ENCODE results near the gene LRPPRC. TPM values are rescaled to one million over a fixed set of nuclear protein-coding genes. Genes with fewer than 3 reads are reported as not detected.
"Not testable (repeated sequence)": the region's sequence is repeated elsewhere in the genome, so short reads cannot be mapped to it uniquely, and the experiment has no call there.

Gene LRPPRC
- total RNA-seq, 8 experiments from 2014 or later: 50.5 to 152 (median 72.7) TPM

DNA sequence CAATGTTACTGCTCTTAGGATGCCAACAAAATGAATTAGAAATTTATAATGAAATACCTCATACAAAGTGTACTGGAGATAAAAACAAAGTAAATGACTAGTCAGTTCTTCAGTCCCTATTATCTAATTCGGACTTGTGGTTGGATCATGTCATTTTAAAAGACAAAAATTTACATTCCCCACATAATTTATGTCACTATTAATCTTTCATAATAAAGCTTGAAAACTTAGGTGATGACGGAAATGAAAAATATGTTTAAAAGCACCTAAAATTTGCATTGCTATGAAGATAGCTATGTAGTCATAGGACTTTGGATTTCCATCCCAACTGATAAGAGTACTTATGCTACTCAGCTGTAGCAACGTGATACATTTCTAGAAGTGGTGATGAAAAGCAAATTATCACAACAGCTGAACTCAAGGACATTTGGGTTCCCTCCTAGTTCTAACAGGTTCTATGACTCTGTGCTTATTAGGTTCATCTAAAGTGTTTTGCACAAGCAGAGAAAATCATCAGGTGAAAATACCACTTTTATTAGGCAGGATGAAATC is 58.4 kb downstream of the LRPPRC start:
- peak in 1 of 8 experiments; percentile 57 for ATAC-seq (replicated peaks in 6 of 8)
- in situ Hi-C loops (cut with MboI; ENCODE audit: low pct_unique_long_range_greater_than_20kb in 2 of 9, low sequenced_read_pairs in 9 of 9, unreplicated experiment in 9 of 9): no loop called here
- WGBS, 10 experiments: 64 to 100% (median 84%) methylated on average over 1 to 3 of the region's 3 CpGs; no CpG with 5 or more reads in 2 of the 10 experiments

DNA sequence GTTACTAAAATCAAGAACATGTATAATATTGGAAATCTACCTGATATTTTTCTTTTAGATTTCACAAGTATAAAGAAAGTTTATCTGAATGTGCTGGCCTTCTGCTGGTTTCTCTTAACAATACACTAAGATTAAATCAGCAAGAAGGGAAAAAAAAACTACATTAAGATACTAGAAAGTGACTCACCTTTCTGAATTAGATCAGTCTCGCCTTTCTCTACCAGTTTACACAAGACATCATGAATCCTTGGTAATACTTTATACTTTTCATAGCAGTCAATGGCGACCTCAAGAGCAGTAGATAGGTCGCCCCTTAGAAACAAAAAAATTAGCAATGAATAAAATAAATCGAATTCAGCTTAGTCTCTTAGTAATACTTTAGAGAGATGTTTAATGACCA is 61.2 kb downstream of the LRPPRC start:
- 88 to 100% (median 94%) methylated on average over 2 to 4 of the region's 4 CpGs for WGBS, 10 experiments
- Histone ChIP-seq H3K4me3 (no peak overlapping the region), H3K27ac (no peak overlapping the region), H3K4me1 (replicated peaks in 1 of 2) (peaks cover 0 to 3% of the 10 kb centered on the region in 2 donors)
- no peak for ATAC-seq (replicated peaks in 6 of 8)
- in situ Hi-C loops (cut with MboI; ENCODE audit: low pct_unique_long_range_greater_than_20kb in 2 of 9, low sequenced_read_pairs in 9 of 9, unreplicated experiment in 9 of 9): no loop called here

More for the DNA sequence above, 58.4 kb downstream of the LRPPRC start:
- Histone ChIP-seq H3K27ac (no peak overlapping the region), H3K4me1 (replicated peaks in 1 of 2) (peaks cover 3 to 29% of the 10 kb centered on the region in 2 donors), H3K4me3 (no peak overlapping the region)

- no peaks in the 10 kb centered on the region for H3K4me1 ChIP-seq (replicated peaks in 1 of 2)
- H3K27ac ChIP-seq: no peak overlapping the region
- in situ Hi-C loops (cut with MboI; ENCODE audit: low pct_unique_long_range_greater_than_20kb in 2 of 9, low sequenced_read_pairs in 9 of 9, unreplicated experiment in 9 of 9): no loop called here
- no peak overlapping the region for H3K4me3 ChIP-seq
- WGBS, 10 experiments: 78 to 100% (median 93%) methylated on average over 1 to 3 of the region's 3 CpGs
- no peak for ATAC-seq (replicated peaks in 6 of 8)
Measured at GRCh38 chr2:43931293-43931692, 64.5 kb downstream of the LRPPRC start.

- in situ Hi-C loops (cut with MboI; ENCODE audit: low pct_unique_long_range_greater_than_20kb in 2 of 9, low sequenced_read_pairs in 9 of 9, unreplicated experiment in 9 of 9): no loop called here
- no peaks in the 10 kb centered on the region for H3K4me1 ChIP-seq (replicated peaks in 1 of 2)
- H3K27ac ChIP-seq: no peak overlapping the region
- WGBS, 10 experiments: 89 to 100% (median 94%) methylated on average over 3 to 4 of the region's 4 CpGs; no CpG with 5 or more reads in 1 of the 10 experiments
- no peak overlapping the region for H3K4me3 ChIP-seq
- no peak for ATAC-seq (replicated peaks in 6 of 8)
Measured at GRCh38 chr2:43927442-43927841, 68.3 kb downstream of the LRPPRC start.

- Histone ChIP-seq H3K27ac (no peak overlapping the region), H3K4me1 (replicated peaks in 1 of 2) (no peaks in the 10 kb centered on the region), H3K4me3 (no peak overlapping the region)
- no peak for ATAC-seq (replicated peaks in 6 of 8)
- in situ Hi-C loops (cut with MboI; ENCODE audit: low pct_unique_long_range_greater_than_20kb in 2 of 9, low sequenced_read_pairs in 9 of 9, unreplicated experiment in 9 of 9): no loop called here
- WGBS, 10 experiments: 71 to 100% (median 98%) methylated on average over 1 to 4 of the region's 4 CpGs; no CpG with 5 or more reads in 2 of the 10 experiments
Measured at GRCh38 chr2:43925431-43925830, 70.4 kb downstream of the LRPPRC start.

DNA sequence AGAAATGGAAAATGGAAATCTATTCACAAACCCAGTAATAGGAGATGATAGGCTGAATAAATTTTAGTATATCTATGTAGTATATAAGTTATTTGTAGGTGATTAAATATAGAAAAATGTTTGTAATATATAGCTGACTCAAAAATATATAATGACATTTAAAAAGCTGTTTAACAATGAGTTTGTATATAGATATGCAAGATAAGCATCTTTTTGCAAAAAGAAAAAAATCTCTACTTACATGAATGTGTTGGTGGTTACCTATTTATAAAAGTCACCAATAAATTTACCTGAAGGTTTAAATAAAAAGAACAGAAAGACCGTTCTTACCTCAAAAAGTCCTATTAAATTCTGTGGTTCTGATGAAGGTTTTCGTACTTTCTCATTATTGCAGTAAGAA is 71.3 kb downstream of the LRPPRC start:
- ATAC-seq (replicated peaks in 6 of 8): no peak

GRCh38 chr2:43911136-43911790 is 84.5 kb downstream of the LRPPRC start:
- WGBS, 10 experiments: 87 to 100% (median 97%) methylated on average over 3 to 8 of the region's 8 CpGs
- H3K27ac ChIP-seq; H3K4me3 ChIP-seq; ATAC-seq (replicated peaks in 6 of 8); in situ Hi-C loops (cut with MboI; ENCODE audit: low pct_unique_long_range_greater_than_20kb in 2 of 9, low sequenced_read_pairs in 9 of 9, unreplicated experiment in 9 of 9); H3K4me1 ChIP-seq (replicated peaks in 1 of 2): not testable (repeated sequence)

More for the DNA sequence above, 71.3 kb downstream of the LRPPRC start:
- Histone ChIP-seq H3K4me1 (replicated peaks in 1 of 2) (no peaks in the 10 kb centered on the region), H3K4me3 (no peak overlapping the region), H3K27ac (no peak overlapping the region)
- 80 to 100% (median 94%) methylated on average over 1 to 2 of the region's 2 CpGs for WGBS, 10 experiments
- in situ Hi-C loops (cut with MboI; ENCODE audit: low pct_unique_long_range_greater_than_20kb in 2 of 9, low sequenced_read_pairs in 9 of 9, unreplicated experiment in 9 of 9): no loop called here

DNA sequence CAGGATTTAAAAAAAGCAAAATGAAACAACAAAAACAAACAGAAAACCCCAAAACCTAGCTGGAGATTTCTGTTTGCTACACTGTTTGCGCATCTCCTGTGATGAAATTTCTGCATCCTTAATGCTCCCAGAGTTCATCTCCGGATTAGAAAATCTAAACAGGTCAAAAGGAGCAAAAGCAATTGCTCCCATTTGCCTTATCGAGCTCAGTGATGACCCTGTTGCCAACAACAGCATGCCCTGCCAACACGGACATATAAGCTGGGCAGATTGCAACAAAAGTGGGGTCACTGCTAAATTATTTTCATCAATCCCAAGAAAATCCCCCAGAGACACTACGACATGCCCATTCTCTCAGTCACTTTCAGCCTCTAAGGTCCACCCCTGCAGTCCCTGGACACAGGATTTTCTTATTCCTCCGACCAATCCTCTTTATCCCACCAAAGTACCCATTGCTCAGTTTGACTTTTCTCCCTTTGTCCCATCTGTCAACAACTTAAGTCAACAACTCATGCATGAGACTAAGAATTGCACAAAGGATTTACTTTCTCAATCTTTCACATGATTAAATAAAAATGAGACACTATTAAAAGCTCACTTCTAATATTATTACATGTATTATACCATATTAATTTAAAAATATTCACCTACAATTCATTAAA is 89.2 kb downstream of the LRPPRC start:
- no peak overlapping the region for H3K27ac ChIP-seq
- in situ Hi-C loops (cut with MboI; ENCODE audit: low pct_unique_long_range_greater_than_20kb in 2 of 9, low sequenced_read_pairs in 9 of 9, unreplicated experiment in 9 of 9): no loop called here
- no peak overlapping the region for H3K4me3 ChIP-seq
- ATAC-seq (replicated peaks in 6 of 8): peak in 1 of 8 experiments; percentile 59
- H3K4me1 ChIP-seq (replicated peaks in 1 of 2): peaks cover 16 to 22% of the 10 kb centered on the region in 2 donors
- WGBS, 10 experiments: 73 to 100% (median 86%) methylated on average over 2 to 6 of the region's 6 CpGs; no CpG with 5 or more reads in 2 of the 10 experiments

DNA sequence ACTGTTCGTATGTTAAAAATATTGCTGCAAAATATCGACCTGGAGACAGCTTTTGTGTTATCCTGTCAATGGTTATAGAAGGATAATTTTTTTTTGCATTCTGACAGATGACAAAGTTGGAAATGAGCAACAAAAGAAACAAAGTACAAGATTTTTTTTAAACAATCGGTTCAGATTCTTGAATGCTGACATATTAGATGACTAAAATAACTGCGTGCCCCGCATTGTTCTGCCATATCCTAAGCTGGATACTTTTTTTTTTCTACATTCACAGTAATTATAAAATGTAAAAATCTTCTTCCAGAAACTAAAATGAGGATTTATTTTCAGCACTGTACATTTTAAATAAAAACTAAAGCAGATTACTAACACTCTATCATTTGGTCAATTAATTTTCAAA is 89.9 kb downstream of the LRPPRC start:
- Histone ChIP-seq H3K4me3 (no peak overlapping the region), H3K27ac (no peak overlapping the region), H3K4me1 (replicated peaks in 1 of 2) (peaks cover 16 to 22% of the 10 kb centered on the region in 2 donors)
- peak in 2 of 8 experiments; percentile 8 to 13 for ATAC-seq (replicated peaks in 6 of 8)
- WGBS, 10 experiments: 71 to 99% (median 88%) methylated on average over 3 to 5 of the region's 5 CpGs
- in situ Hi-C loops (cut with MboI; ENCODE audit: low pct_unique_long_range_greater_than_20kb in 2 of 9, low sequenced_read_pairs in 9 of 9, unreplicated experiment in 9 of 9): no loop called here

GRCh38 chr2:43905371-43905803 is 90.4 kb downstream of the LRPPRC start:
- H3K27ac ChIP-seq: no peak overlapping the region
- peak; percentile 80 to 98 (median 90) for ATAC-seq (replicated peaks in 6 of 8)
- in situ Hi-C loops (cut with MboI; ENCODE audit: low pct_unique_long_range_greater_than_20kb in 2 of 9, low sequenced_read_pairs in 9 of 9, unreplicated experiment in 9 of 9): no loop called here
- WGBS, 10 experiments: 46 to 85% (median 63%) methylated on average over 2 to 11 of the region's 11 CpGs; no CpG with 5 or more reads in 1 of the 10 experiments
- peaks cover 16 to 22% of the 10 kb centered on the region in 2 donors for H3K4me1 ChIP-seq (replicated peaks in 1 of 2)
- H3K4me3 ChIP-seq: no peak overlapping the region

GRCh38 chr2:43899589-43899988 is 96.2 kb downstream of the LRPPRC start:
- no peak for ATAC-seq (replicated peaks in 6 of 8)

DNA sequence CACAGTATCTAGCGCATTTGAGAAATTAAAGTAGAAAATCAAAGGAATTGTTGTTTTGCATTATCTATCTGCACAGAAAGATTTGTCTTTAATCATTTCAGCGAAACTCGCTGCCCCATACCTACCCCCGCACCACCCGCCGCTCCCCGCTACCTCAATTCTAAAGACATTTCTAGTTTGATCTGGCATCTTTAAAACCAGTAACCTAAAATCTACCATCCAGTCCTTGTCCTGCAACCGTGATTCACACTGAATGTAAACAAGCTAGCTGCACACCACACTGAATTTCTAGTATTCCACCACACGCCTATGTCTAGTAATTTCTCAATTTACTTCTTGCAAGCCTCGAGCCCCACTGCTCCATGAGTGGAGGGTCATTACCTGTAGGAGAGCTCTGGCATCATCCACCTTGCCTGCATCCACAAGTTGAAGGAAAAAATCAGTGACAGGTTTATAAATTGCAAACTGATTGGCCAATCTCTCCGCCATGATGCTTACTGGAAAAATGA is 96.9 kb downstream of the LRPPRC start:
- Histone ChIP-seq H3K4me1 (replicated peaks in 1 of 2) (peaks cover 8 to 9% of the 10 kb centered on the region in 2 donors), H3K27ac (peak overlapping the region in 1 of 2 donors; percentile 8), H3K4me3 (no peak overlapping the region)
- 79 to 100% (median 92%) methylated on average over 2 to 11 of the region's 11 CpGs; no CpG with 5 or more reads in 2 of the 10 experiments for WGBS, 10 experiments
- in situ Hi-C loops (cut with MboI; ENCODE audit: low pct_unique_long_range_greater_than_20kb in 2 of 9, low sequenced_read_pairs in 9 of 9, unreplicated experiment in 9 of 9): loop anchor here in 1 of 9 experiments (25.0 kb wide), 1 partner anchor 287 kb away; no protein-coding TSS in a partner anchor
- peak in 5 of 8 experiments; percentile 27 to 61 (median 45) for ATAC-seq (replicated peaks in 6 of 8)

More at GRCh38 chr2:43899589-43899988, 96.2 kb downstream of the LRPPRC start:
- Histone ChIP-seq H3K4me3 (no peak overlapping the region), H3K4me1 (replicated peaks in 1 of 2) (peaks cover 9 to 12% of the 10 kb centered on the region in 2 donors), H3K27ac (no peak overlapping the region)
- WGBS, 10 experiments: 80 to 100% (median 95%) methylated on average over 1 to 2 of the region's 2 CpGs
- in situ Hi-C loops (cut with MboI; ENCODE audit: low pct_unique_long_range_greater_than_20kb in 2 of 9, low sequenced_read_pairs in 9 of 9, unreplicated experiment in 9 of 9): loop anchor here in 1 of 9 experiments (25.0 kb wide), 1 partner anchor 287 kb away; no protein-coding TSS in a partner anchor
